CD14-positive monocyte (primary cell): ENCODE measurements around the gene PDPN. TPM values are rescaled to one million over a fixed set of nuclear protein-coding genes. Genes with fewer than 3 reads are reported as not detected.

Experiments used
- DNase-seq, 3 donors: peaks; one replicate each; pipeline ENCODE4 v3.0.0-alpha.2; 2011 to 2022
- H2AFZ ChIP-seq: 2 replicates; pipeline ENCODE4 v1.6.0; 2012; ENCODE audit warnings: mild to moderate bottlenecking, low read depth, low read length, inconsistent platforms; ENCODE audit not compliant: insufficient read depth, poor library complexity, severe bottlenecking
- H3K27ac ChIP-seq, 2 donors: 1 replicate in 1 of 2; 2 replicates in 1 of 2; pipeline ENCODE4 v1.5.1; 2012 to 2013; ENCODE audit warnings: low read length in 2 of 2, control low read depth in 1 of 2, inconsistent platforms in 1 of 2, low read depth in 1 of 2, mild to moderate bottlenecking in 1 of 2
- H3K27me3 ChIP-seq, 2 donors: one replicate each; pipeline versions ENCODE4 v1.6.0 to v1.6.1; 2011 to 2013; ENCODE audit warnings: low read length in 2 of 2; ENCODE audit not compliant: control insufficient read depth in 2 of 2, insufficient read depth in 2 of 2
- H3K36me3 ChIP-seq, 2 donors: replicated peaks in 1 of 2; 1 replicate in 1 of 2; 2 replicates in 1 of 2; pipeline versions ENCODE4 v1.5.1 to v1.6.1; 2012 to 2013; ENCODE audit warnings: low read length in 2 of 2, control low read depth in 1 of 2, inconsistent platforms in 1 of 2, mild to moderate bottlenecking in 1 of 2; ENCODE audit not compliant: insufficient read depth in 2 of 2, control insufficient read depth in 1 of 2
- H3K4me1 ChIP-seq, 2 donors: 1 replicate in 1 of 2; 2 replicates in 1 of 2; pipeline versions ENCODE4 v1.5.1 to v1.6.1; 2012 to 2013; ENCODE audit warnings: low read length in 2 of 2, control low read depth in 1 of 2, inconsistent platforms in 1 of 2, mild to moderate bottlenecking in 1 of 2, moderate library complexity in 1 of 2; ENCODE audit not compliant: insufficient read depth in 2 of 2, control insufficient read depth in 1 of 2
- H3K4me2 ChIP-seq: replicated peaks from 2 replicates; pipeline ENCODE3; 2012; ENCODE audit warnings: low read length, moderate library complexity, mild to moderate bottlenecking; ENCODE audit not compliant: poor library complexity, severe bottlenecking; ENCODE audit errors: extremely low read depth
- H3K4me3 ChIP-seq, 3 experiments: fragments of 200-600 bp in 1 of 3; sonication (generic) in 1 of 3; replicated peaks in 1 of 3; 1 replicate in 2 of 3; 2 replicates in 1 of 3; pipeline ENCODE4 v1.5.1; 2011 to 2013; ENCODE audit warnings: low read length in 3 of 3, mild to moderate bottlenecking in 3 of 3, control low read depth in 2 of 3, low read depth in 2 of 3, inconsistent platforms in 1 of 3, moderate library complexity in 1 of 3
- H3K79me2 ChIP-seq: 2 replicates; pipeline ENCODE4 v1.6.0; 2012; ENCODE audit warnings: mild to moderate bottlenecking, control low read depth, inconsistent platforms, low read length, moderate library complexity; ENCODE audit not compliant: insufficient read depth
- H3K9ac ChIP-seq: 2 replicates; pipeline ENCODE4 v1.6.0; 2017; ENCODE audit warnings: low read length, mild to moderate bottlenecking; ENCODE audit not compliant: insufficient read depth, poor library complexity, severe bottlenecking
- H3K9me3 ChIP-seq, 2 donors: replicated peaks in 1 of 2; 1 replicate in 1 of 2; 2 replicates in 1 of 2; pipeline versions ENCODE4 v1.5.1 to v1.6.1; 2012 to 2013; ENCODE audit warnings: low read length in 2 of 2, control low read depth in 1 of 2; ENCODE audit not compliant: control insufficient read depth in 1 of 2, insufficient read depth in 1 of 2
- H4K20me1 ChIP-seq: 2 replicates; pipeline ENCODE4 v1.6.0; 2012; ENCODE audit warnings: mild to moderate bottlenecking, low read length, control low read depth, moderate library complexity; ENCODE audit not compliant: insufficient read depth
- H3K27ac Mint-ChIP-seq, 7 donors: one replicate each; pipeline ENCODE4 v1.8.0; 2020; ENCODE audit warnings: mild to moderate bottlenecking in 7 of 7, mixed read lengths in 7 of 7, moderate library complexity in 6 of 7, inconsistent platforms in 2 of 7
- H3K27me3 Mint-ChIP-seq, 3 donors: one replicate each; pipeline ENCODE4 v1.8.0; 2021 to 2022; ENCODE audit warnings: low read depth in 3 of 3, mild to moderate bottlenecking in 3 of 3, mixed read lengths in 3 of 3, moderate library complexity in 3 of 3, inconsistent platforms in 1 of 3
- H3K36me3 Mint-ChIP-seq, 2 donors: one replicate each; pipeline ENCODE4 v1.8.0; 2020; ENCODE audit warnings: mixed read lengths in 2 of 2, inconsistent platforms in 1 of 2, mild to moderate bottlenecking in 1 of 2
- H3K4me1 Mint-ChIP-seq: one replicate; pipeline ENCODE4 v1.8.0; 2020; ENCODE audit warnings: mild to moderate bottlenecking, mixed read lengths
- H3K4me3 Mint-ChIP-seq, 2 donors: one replicate each; pipeline ENCODE4 v1.8.0; 2020; ENCODE audit warnings: mild to moderate bottlenecking in 2 of 2, mixed read lengths in 2 of 2, moderate library complexity in 1 of 2
- H3K9me3 Mint-ChIP-seq, 7 donors: one replicate each; pipeline ENCODE4 v1.8.0; 2020 to 2022; ENCODE audit warnings: mixed read lengths in 7 of 7, mild to moderate bottlenecking in 6 of 7, moderate library complexity in 6 of 7, inconsistent platforms in 2 of 7
- CTCF ChIP-seq: fragments of 200-600 bp; IDR thresholded peaks from one replicate; pipeline ENCODE4 v1.8.0; 2022; ENCODE audit warnings: antibody characterized with exemption, mild to moderate bottlenecking
- WGBS: methylation state at CpG from one replicate; pipeline ENCODE4 v1.1.5; 2013; ENCODE audit warnings: missing lambda C conversion rate; ENCODE audit not compliant: insufficient coverage; 5-methylcytosine and 5-hydroxymethylcytosine counted together
- intact Hi-C, 2 donors: fragments of 100-400 bp; cut with micrococcal nuclease; formaldehyde crosslinking; loops; one replicate each; pipeline versions ENCODE4 v1.15.0 to v1.15.1; 2023
- polyA plus RNA-seq, 3 donors: library from polyadenylated mRNA; depleted of rRNA in 1 of 3; unstranded in 2 of 3; stranded (reverse) in 1 of 3; fragments of 300-500 nt in 2 of 3; fragments of >200 nt in 1 of 3; fragmentation: Illumina TruSeq in 2 of 3; gene quantifications; 1 replicate in 2 of 3; 2 replicates in 1 of 3; pipeline ENCODE4 v1.2.3, GENCODE V29; 2012 to 2021

The PDPN gene
- polyA plus RNA-seq, 3 donors: not detected

GRCh38 chr1:13554798-13555197 is 28.8 kb upstream of the PDPN start:
- H3K27ac ChIP-seq: no peak overlapping the region
- H2AFZ ChIP-seq: no peak overlapping the region
- H3K27me3 ChIP-seq: no peaks in the 10 kb centered on the region
- H3K27ac Mint-ChIP-seq: no peak overlapping the region
- peaks cover 2 to 12% (median 7%) of the 10 kb centered on the region in 3 donors for H3K27me3 Mint-ChIP-seq
- no peak for DNase-seq
- H3K4me3 Mint-ChIP-seq: no peak overlapping the region
- no peaks in the 10 kb centered on the region for H3K9me3 ChIP-seq
- H3K9ac ChIP-seq: no peak overlapping the region
- 97% methylated on average over 23 of the region's 28 CpGs for WGBS
- H3K4me1 Mint-ChIP-seq: no peaks in the 10 kb centered on the region
- H4K20me1 ChIP-seq: no peaks in the 10 kb centered on the region
- no peak overlapping the region for H3K4me3 ChIP-seq
- H3K79me2 ChIP-seq: no peaks in the 10 kb centered on the region
- H3K4me2 ChIP-seq: no peak overlapping the region
- no peaks in the 10 kb centered on the region for H3K36me3 Mint-ChIP-seq
- no peak for TF ChIP-seq CTCF
- no peaks in the 10 kb centered on the region for H3K36me3 ChIP-seq
- intact Hi-C loops: no loop called here
- peaks cover 0 to 7% (median 0%) of the 10 kb centered on the region in 7 donors for H3K9me3 Mint-ChIP-seq
- no peaks in the 10 kb centered on the region for H3K4me1 ChIP-seq

GRCh38 chr1:13556224-13556764 is 27.3 kb upstream of the PDPN start:
- Histone ChIP-seq H3K27me3 (no peaks in the 10 kb centered on the region), H3K27ac (no peak overlapping the region), H4K20me1 (no peaks in the 10 kb centered on the region), H2AFZ (no peak overlapping the region), H3K4me3 (no peak overlapping the region), H3K36me3 (no peaks in the 10 kb centered on the region), H3K4me1 (no peaks in the 10 kb centered on the region), H3K4me2 (no peak overlapping the region), H3K9me3 (no peaks in the 10 kb centered on the region), H3K79me2 (no peaks in the 10 kb centered on the region), H3K9ac (no peak overlapping the region)
- DNase-seq: no peak
- no peaks in the 10 kb centered on the region for H3K36me3 Mint-ChIP-seq
- intact Hi-C loops: no loop called here
- H3K9me3 Mint-ChIP-seq: peaks cover 0 to 7% (median 0%) of the 10 kb centered on the region in 7 donors
- no peak overlapping the region for H3K4me3 Mint-ChIP-seq
- H3K27me3 Mint-ChIP-seq: peaks cover 4 to 13% (median 4%) of the 10 kb centered on the region in 3 donors
- no peak for TF ChIP-seq CTCF
- no peaks in the 10 kb centered on the region for H3K4me1 Mint-ChIP-seq
- no peak overlapping the region for H3K27ac Mint-ChIP-seq
- no CpG with 5 or more reads among the region's 6 CpGs for WGBS
